Endometrial microvascular endothelial cells (primary cell): ENCODE data around the gene PDE4A. TPM values are rescaled to one million over a fixed set of nuclear protein-coding genes. Genes with fewer than 3 reads are reported as not detected.

Experiments
- total RNA-seq: library from RNA; depleted of rRNA; stranded (reverse); fragments of >200 nt; gene quantifications from one replicate; pipeline ENCODE4 v1.2.3, GENCODE V29; 2015; ENCODE audit errors: inconsistent ontology term

PDE4A gene
- total RNA-seq, 1 donor from 2014 or later: 6.6 TPM

Other genes with a start within 250 kb of the PDE4A start
- gene DNMT1, start 225.6 kb upstream of the PDE4A start, total RNA-seq: 134 TPM
- gene S1PR2, start 189.2 kb upstream of the PDE4A start, total RNA-seq: 1.7 TPM
- gene MRPL4, start 168.3 kb upstream of the PDE4A start, total RNA-seq: 117 TPM
- gene ICAM1, start 149.4 kb upstream of the PDE4A start, total RNA-seq: 87.4 TPM
- gene ICAM4, start 133.6 kb upstream of the PDE4A start, total RNA-seq: 2.1 TPM
- not detected for gene ICAM5, start 130.6 kb upstream of the PDE4A start, total RNA-seq
- gene ZGLP1, start 110.7 kb upstream of the PDE4A start, total RNA-seq: under 0.01 TPM
- gene FDX2, start 104.5 kb upstream of the PDE4A start, total RNA-seq: 52.8 TPM
- 28.1 TPM for gene RAVER1, start 87.0 kb upstream of the PDE4A start, total RNA-seq
- gene ICAM3, start 80.9 kb upstream of the PDE4A start, total RNA-seq: 11.8 TPM
- gene TYK2, start 40.0 kb upstream of the PDE4A start, total RNA-seq: 169 TPM
- 344 TPM for gene CDC37, start 17.0 kb upstream of the PDE4A start, total RNA-seq
- 90.3 TPM for gene KEAP1, start 82.8 kb downstream of the PDE4A start, total RNA-seq
- 2.0 TPM for gene S1PR5, start 96.9 kb downstream of the PDE4A start, total RNA-seq
- 31.9 TPM for gene ATG4D, start 123.4 kb downstream of the PDE4A start, total RNA-seq
- 10.2 TPM for gene KRI1, start 145.5 kb downstream of the PDE4A start, total RNA-seq
- gene CDKN2D, start 148.4 kb downstream of the PDE4A start, total RNA-seq: 2.0 TPM
- not detected for gene AP1M2, start 166.8 kb downstream of the PDE4A start, total RNA-seq
- gene SLC44A2, start 205.0 kb downstream of the PDE4A start, total RNA-seq: 70.4 TPM
- gene ILF3, start 233.8 kb downstream of the PDE4A start, total RNA-seq: 173 TPM